ENCODE data around the gene EPS8L1. TPM values are rescaled to one million over a fixed set of nuclear protein-coding genes. Genes with fewer than 3 reads are reported as not detected.

EPS8L1 gene
- polyA plus RNA-seq, 1 of the 3 experiments (the other 2 are of a cell fraction): 12.9 TPM

- H3K9me2 ChIP-seq: no peaks in the 10 kb centered on the region
- peaks cover 9 to 27% of the 10 kb centered on the region in 2 experiments; a peak in 3 of 4 replicates for H3K4me1 ChIP-seq (ENCODE audit: control insufficient read depth in 1 of 2, insufficient read depth in 2 of 2, low read depth in 1 of 2, low read length in 1 of 2)
- H3F3A ChIP-seq (replicated peaks; ENCODE audit: insufficient read depth): peaks cover 5% of the 10 kb centered on the region
- H3K79me2 ChIP-seq (ENCODE audit: insufficient read depth): peaks cover 63% of the 10 kb centered on the region
- H3K9ac ChIP-seq: no peak overlapping the region
- CTCF ChIA-PET: interaction anchor here (6.2 kb wide), 1 partner anchor 26 kb away, joined by 38 read pairs; no protein-coding TSS in a partner anchor
- peaks cover 0 to 10% of the 10 kb centered on the region in 2 experiments for H3K36me3 ChIP-seq (replicated peaks in 1 of 2; ENCODE audit: control insufficient read depth in 1 of 2, insufficient read depth in 2 of 2, low read length in 1 of 2)
- H3K4me2 ChIP-seq: peak overlapping the region; percentile 96; the same call in 1 of the 2 replicates
- WGBS (ENCODE audit: low lambda C conversion rate): 99% methylated on average over 9 of the region's 9 CpGs
- no peaks in the 10 kb centered on the region for H3K27me3 ChIP-seq (ENCODE audit: insufficient read depth)
- H3K27ac ChIP-seq (ENCODE audit: low read depth in 2 of 2, low read length in 1 of 2): peak overlapping the region in 1 of 2 experiments; percentile 66; a peak in 2 of 4 replicates
- H3K9me3 ChIP-seq: no peaks in the 10 kb centered on the region
- H3K4me3 ChIP-seq (ENCODE audit: low read depth in 2 of 2, low read length in 1 of 2): no peak overlapping the region
- TF ChIP-seq TCF12 (IDR thresholded peaks at IDR 0.05) (no peak), MAX (IDR thresholded peaks at IDR 0.05; ENCODE audit: low read depth) (no peak), REST (IDR thresholded peaks at IDR 0.05; ENCODE audit: low read depth, low read length) (no peak), PBX3 (IDR thresholded peaks at IDR 0.05) (no peak), MXI1 (IDR thresholded peaks at IDR 0.05; ENCODE audit: low read depth, low read length) (no peak), FOSL2 (IDR thresholded peaks at IDR 0.05; ENCODE audit: borderline replicate concordance, low read depth) (no peak), RXRA (IDR thresholded peaks at IDR 0.05; ENCODE audit: borderline replicate concordance, low read depth) (no peak), USF1 (IDR thresholded peaks at IDR 0.05; ENCODE audit: borderline replicate concordance, low read depth) (no peak), CHD2 (IDR thresholded peaks at IDR 0.05; ENCODE audit: low read length, partially characterized antibody) (no peak), CTCF (IDR thresholded peaks at IDR 0.05) (no peak)
- H2AFZ ChIP-seq (ENCODE audit: low read depth): no peak overlapping the region
- POLR2A ChIA-PET: no interaction called here
- DNase-seq: peak; percentile 14
- peaks cover 52% of the 10 kb centered on the region for H4K20me1 ChIP-seq (ENCODE audit: insufficient read depth)
Measured at GRCh38 chr19:55114566-55115145, 39.0 kb downstream of the EPS8L1 start.
